ENCODE results near the gene ALDH7A1. TPM values are rescaled to one million over a fixed set of nuclear protein-coding genes. Genes with fewer than 3 reads are reported as not detected.
A peak's percentile ranks its signal among the peaks of the same experiment; 100 is the strongest.
"Not testable (repeated sequence)": the region's sequence is repeated elsewhere in the genome, so short reads cannot be mapped to it uniquely, and the experiment has no call there.

Gene ALDH7A1
- total RNA-seq, 6 experiments from 2014 or later = 81.1 to 99.9 (median 90.6) TPM

- H3K36me3 Mint-ChIP-seq (ENCODE audit: low read depth) = peaks cover 24% of the 10 kb centered on the region
- no peaks in the 10 kb centered on the region for H3K9me3 Mint-ChIP-seq
- TF ChIP-seq CTCF (IDR thresholded peaks at IDR 0.05) = no peak
- peak overlapping the region; percentile 36; the same call in 1 of the 2 replicates for H3K4me3 Mint-ChIP-seq
- DNase-seq = no peak
- no peaks in the 10 kb centered on the region; the same call in 1 of the 2 replicates for H3K27me3 Mint-ChIP-seq (ENCODE audit: insufficient read depth)
- H3K27ac Mint-ChIP-seq = no peak overlapping the region
- H3K4me1 Mint-ChIP-seq (ENCODE audit: low read depth) = peaks cover 39% of the 10 kb centered on the region
Measured at GRCh38 chr5:126603402-126603991, 8.5 kb upstream of the ALDH7A1 start.

DNA sequence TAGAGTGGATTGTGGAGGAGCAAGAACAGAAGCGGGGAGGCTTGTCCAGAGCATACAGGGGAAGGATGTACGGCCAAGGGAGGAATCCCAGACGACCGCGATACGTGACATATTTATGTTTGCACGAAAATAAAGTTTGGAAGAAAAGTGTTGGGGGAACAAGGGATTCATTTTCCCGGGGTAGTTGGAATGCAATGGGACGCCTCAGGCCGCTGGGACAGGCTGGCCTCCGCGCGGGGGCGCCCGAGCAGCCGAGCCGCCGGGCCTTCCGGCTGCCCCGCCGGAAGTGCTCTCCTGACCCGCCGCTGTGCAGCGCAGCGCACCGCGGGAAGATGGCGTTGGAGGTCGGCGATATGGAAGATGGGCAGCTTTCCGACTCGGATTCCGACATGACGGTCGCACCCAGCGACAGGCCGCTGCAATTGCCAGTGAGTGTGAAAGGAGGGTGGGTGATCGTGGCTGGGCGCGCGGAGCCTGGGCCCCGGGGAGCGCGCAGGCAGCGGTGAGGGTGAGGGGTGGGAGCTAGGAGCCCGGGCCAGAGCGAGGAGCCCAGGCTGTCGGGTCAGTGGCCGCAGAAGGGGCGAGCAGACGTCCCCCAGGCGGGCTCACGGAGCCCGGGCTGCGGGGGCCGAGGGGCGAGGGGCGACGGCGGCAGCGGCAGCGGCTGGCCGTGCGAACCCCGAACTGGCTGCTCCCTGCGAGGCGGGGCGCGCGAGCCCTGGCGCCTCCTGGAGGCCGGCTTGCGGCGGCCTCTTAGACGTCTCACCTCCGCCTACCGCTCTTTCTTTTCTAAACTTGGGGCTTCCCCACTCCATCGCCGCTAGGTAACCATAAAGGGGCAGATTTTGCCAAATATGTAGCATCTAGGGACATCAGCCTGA lies 5.9 kb upstream of the ALDH7A1 start, which contains the start of gene PHAX:
TSS of gene PHAX (plus strand) at position 317 of the 881 bp plus-strand sequence. CDS start at position 333, 16 bp downstream.
- H3K9me3 Mint-ChIP-seq = no peaks in the 10 kb centered on the region

GRCh38 chr5:126599971-126600630 lies 5.1 kb upstream of the ALDH7A1 start:
- Mint-ChIP-seq H3K36me3 (ENCODE audit: low read depth) (peaks cover 13% of the 10 kb centered on the region), H3K4me1 (ENCODE audit: low read depth) (peaks cover 39% of the 10 kb centered on the region), H3K27ac (peak overlapping the region; percentile 91), H3K4me3 (peak overlapping the region; percentile 97)
- not testable (repeated sequence) for DNase-seq; H3K27me3 Mint-ChIP-seq (ENCODE audit: insufficient read depth); H3K9me3 Mint-ChIP-seq

More for the DNA sequence above, 5.9 kb upstream of the ALDH7A1 start, which contains the start of gene PHAX:
- H3K36me3 Mint-ChIP-seq (ENCODE audit: low read depth) = peaks cover 15% of the 10 kb centered on the region
- TF ChIP-seq CTCF (IDR thresholded peaks at IDR 0.05) = peak; percentile 78
- peak within 1 kb of the TSS; percentile 91 for H3K27ac Mint-ChIP-seq
- peaks cover 41% of the 10 kb centered on the region for H3K4me1 Mint-ChIP-seq (ENCODE audit: low read depth)
- H3K27me3 Mint-ChIP-seq (ENCODE audit: insufficient read depth) = no peaks in the 10 kb centered on the region
- DNase-seq = peak; percentile 72
- H3K4me3 Mint-ChIP-seq = peak within 1 kb of the TSS; percentile 97

- Mint-ChIP-seq H3K27me3 (ENCODE audit: insufficient read depth) (0 out of 2 replicates have a peak, but pooled peaks cover 2% of the 10 kb centered on the region), H3K4me3 (no peak overlapping the region), H3K27ac (peak overlapping the region; percentile 24; the same call in 1 of the 2 replicates), H3K4me1 (ENCODE audit: low read depth) (peaks cover 40% of the 10 kb centered on the region), H3K36me3 (ENCODE audit: low read depth) (peaks cover 13% of the 10 kb centered on the region), H3K9me3 (no peaks in the 10 kb centered on the region)
- TF ChIP-seq CTCF (IDR thresholded peaks at IDR 0.05) = no peak
- DNase-seq = no peak
Measured at GRCh38 chr5:126599499-126599898, 4.5 kb upstream of the ALDH7A1 start.

DNA sequence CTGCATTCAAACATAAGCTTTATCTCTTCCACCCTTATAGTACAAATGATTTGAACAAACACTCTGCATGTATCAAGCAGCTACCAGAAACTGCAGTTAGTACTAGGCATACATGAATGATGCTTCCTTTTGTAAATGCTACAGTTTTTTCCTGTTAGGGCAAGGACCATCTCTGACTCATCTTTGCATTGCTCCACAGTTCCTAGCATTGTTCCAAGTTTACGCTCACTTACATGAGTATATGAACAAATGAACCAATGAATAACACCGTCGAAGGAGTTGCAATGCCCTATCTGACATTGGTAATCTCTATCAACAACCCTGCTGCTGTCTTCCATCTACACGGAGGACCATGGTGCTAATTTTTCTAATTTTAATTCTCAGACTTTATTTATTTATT lies 2.1 kb upstream of the ALDH7A1 start:
- 0 out of 2 replicates have a peak, but pooled peaks cover 2% of the 10 kb centered on the region for H3K27me3 Mint-ChIP-seq (ENCODE audit: insufficient read depth)
- no peak overlapping the region for H3K4me3 Mint-ChIP-seq
- H3K4me1 Mint-ChIP-seq (ENCODE audit: low read depth) = peaks cover 50% of the 10 kb centered on the region
- peaks cover 9% of the 10 kb centered on the region for H3K36me3 Mint-ChIP-seq (ENCODE audit: low read depth)
- H3K27ac Mint-ChIP-seq = peak overlapping the region; percentile 20
- no peak for TF ChIP-seq CTCF (IDR thresholded peaks at IDR 0.05)
- DNase-seq = peak; percentile 60
- H3K9me3 Mint-ChIP-seq = no peaks in the 10 kb centered on the region

Measured in HFFc6 (cell line).